HG03159 (cell line): ENCODE measurements around the gene SRGAP3.

ENCODE experiments used
- ATAC-seq: cut with Tn5 transposase; IDR thresholded peaks from one replicate; pipeline ENCODE4 v1.9.1; 2021; ENCODE audit warnings: mild to moderate bottlenecking, moderate library complexity; ENCODE audit not compliant: unreplicated experiment

Gene SRGAP3

GRCh38 chr3:9204253-9204992 lies 45.0 kb downstream of the SRGAP3 start:
- ATAC-seq, result no peak

- ATAC-seq, result no peak
Measured at GRCh38 chr3:9203317-9203716, 46.1 kb downstream of the SRGAP3 start.

DNA sequence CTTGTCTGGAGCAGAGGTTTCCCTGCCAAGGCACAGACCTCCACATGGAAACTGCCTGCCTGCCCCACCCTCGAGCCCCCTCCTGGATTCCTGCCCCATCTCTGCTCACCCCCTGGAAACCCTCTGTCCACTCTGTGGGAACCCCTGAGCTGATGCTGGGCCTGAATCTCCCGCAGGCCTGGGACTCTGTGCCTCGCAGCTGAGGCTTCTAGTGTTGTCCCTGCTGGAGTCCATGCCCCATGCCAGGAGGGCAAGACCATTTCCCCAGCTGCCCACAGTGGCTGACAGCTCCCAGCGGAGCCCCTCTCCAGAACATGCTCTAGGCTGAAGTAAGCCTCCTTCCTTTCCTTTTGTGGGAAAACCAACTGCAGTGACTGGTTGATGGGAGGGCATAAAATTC lies 46.9 kb downstream of the SRGAP3 start:
- ATAC-seq, result no peak

DNA sequence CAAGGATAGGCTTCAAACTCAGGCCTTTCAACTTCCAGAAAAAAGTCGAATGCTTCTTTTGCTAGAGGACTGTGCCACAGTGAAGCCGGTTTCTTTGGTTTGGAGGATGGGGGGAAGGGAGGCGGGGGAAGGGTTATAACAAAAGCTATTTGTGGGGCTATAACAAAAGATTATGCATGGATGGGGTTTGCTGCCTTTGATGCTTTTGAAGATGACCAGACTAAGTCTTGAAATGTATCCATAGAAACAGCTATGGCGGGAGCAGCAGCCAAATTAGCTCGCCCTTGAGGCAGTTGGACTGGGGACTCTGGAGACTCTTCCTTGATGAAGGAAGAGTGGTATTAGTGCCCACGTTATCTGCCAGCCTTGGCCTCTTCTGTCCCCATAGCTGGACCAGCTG lies 47.5 kb downstream of the SRGAP3 start:
- no peak for ATAC-seq

- no peak for ATAC-seq
Measured at GRCh38 chr3:9201266-9201665, 48.2 kb downstream of the SRGAP3 start.

- ATAC-seq, result no peak
Measured at GRCh38 chr3:9199775-9200174, 49.7 kb downstream of the SRGAP3 start.

- ATAC-seq, result no peak
Measured at GRCh38 chr3:9198899-9199335, 50.5 kb downstream of the SRGAP3 start.

DNA sequence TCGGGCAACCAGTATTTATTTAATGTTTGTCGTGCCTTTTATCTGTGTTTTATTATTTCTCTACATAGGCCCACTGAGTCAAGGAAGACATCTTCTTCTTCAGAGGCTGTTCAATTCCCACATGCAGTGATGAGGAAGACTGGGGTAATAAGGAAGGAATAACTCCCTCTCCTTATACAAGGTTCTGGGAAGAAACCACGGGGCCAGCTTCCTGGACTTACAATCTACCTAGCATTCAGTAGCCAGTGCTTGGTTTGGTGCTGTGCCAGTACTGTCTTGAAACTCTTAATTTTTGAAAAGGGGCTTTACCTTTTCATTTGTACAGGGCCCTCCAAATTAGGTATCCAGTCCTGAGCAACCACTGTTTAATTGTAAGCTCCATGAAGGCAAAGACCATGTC lies 51.2 kb downstream of the SRGAP3 start:
- no peak for ATAC-seq

DNA sequence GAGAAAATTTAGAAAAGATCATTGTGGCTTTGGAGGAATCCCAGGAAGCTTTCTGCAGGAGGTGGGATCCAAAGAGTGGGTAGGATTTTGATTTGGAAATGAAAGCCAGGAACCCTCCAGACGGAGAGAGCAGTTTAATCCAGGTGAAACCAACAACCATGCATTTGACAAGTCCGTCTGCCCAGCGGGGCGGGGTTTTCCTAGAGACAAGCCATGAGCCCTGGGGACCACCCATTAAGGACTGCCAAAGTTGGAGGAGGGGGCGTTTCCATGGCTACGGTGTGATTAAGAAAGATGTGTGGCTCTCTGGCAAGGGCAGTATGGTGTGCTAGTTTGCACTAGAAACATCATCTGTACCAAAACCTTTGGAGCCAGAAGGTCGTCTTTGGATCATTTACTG lies 53.4 kb downstream of the SRGAP3 start:
- no peak for ATAC-seq

GRCh38 chr3:9195390-9195789 lies 54.1 kb downstream of the SRGAP3 start:
- ATAC-seq, result no peak

- ATAC-seq, result no peak
Measured at GRCh38 chr3:9194509-9195184, 54.8 kb downstream of the SRGAP3 start.

- no peak for ATAC-seq
Measured at GRCh38 chr3:9193633-9194195, 55.7 kb downstream of the SRGAP3 start.

- no peak for ATAC-seq
Measured at GRCh38 chr3:9193211-9193610, 56.2 kb downstream of the SRGAP3 start.

GRCh38 chr3:9192248-9193025 lies 57.0 kb downstream of the SRGAP3 start:
- ATAC-seq, result no peak

GRCh38 chr3:9190276-9190675 lies 59.2 kb downstream of the SRGAP3 start:
- ATAC-seq, result no peak

DNA sequence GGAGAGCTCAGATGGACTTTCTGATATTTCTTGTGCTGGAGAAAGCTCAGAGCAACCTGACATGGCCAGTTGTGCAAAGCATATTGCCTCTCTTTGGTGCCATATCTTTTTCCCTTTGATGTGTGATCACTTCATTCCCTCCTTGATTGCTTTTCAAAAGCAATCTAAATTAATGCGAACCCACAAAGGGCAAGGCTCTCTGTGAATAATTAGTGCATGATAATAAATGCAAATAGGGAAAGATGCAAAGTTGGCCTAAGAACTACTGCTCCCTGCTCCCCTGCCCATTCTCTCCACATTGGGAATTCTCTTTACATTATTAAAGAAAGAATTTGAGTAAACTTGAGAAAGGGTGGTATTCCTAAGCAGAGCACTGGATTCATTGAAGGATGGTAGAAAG lies 60.9 kb downstream of the SRGAP3 start:
- ATAC-seq, result no peak

GRCh38 chr3:9185701-9186100 lies 63.7 kb downstream of the SRGAP3 start:
- no peak for ATAC-seq

DNA sequence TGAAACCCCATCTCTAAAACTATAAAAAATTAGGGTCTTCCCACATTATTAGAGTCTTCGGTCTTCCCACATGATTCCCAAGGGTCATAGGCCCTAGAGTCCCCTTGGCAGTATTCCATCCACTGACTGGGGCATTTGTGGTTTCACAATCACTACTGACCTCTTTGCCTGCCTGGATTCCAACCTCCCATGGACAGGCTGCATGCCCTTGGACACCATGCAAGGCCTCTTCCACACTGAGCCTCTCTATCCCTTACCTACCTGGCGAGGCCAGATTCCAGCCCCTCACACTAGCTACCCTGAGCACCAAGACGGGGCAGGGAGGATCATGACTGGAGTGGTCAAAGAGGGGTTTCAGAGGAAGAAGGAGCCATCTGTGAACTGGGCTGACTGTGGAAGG lies 64.4 kb downstream of the SRGAP3 start:
- ATAC-seq, result no peak

DNA sequence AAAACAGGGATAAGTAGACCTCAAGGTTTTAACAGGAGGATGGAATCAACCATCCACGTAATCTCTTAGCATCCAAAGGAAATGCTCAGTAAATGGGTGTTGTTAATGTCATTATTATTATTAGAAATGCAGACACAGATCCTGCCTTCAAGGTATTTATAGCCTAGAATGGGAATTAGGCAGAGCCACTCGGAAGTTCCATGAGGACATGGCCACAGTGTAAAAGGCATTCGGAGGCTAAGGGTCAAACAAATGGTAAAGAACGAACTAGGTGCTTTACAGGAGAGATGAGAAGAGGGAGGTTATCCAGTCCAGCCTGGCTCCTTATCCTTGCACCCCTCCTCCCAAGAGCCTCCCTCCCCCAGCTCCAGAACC lies 65.0 kb downstream of the SRGAP3 start:
- no peak for ATAC-seq

- ATAC-seq, result no peak
Measured at GRCh38 chr3:9183811-9184460, 65.5 kb downstream of the SRGAP3 start.

DNA sequence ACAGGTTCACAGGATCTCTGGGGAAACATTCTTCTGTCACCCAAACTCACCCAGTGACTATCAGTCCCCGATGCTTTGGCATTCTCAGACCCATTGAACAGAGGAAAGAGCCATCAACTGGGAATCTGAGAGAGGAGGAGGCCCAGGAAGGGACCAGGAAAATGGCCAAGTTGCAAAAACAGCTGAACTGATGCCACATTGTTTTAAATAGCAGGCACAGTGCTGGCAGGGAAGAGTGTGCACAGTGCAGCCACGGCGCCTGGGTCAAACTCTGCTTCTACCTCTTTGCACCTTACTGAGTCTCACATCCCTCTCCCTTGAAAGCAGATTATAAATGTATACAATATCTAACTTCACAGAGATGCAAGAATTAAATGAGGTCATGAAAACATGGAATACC lies 66.4 kb downstream of the SRGAP3 start:
- ATAC-seq, result no peak
